H1 (cell line): ENCODE results near the gene CDC45. TPM values are rescaled to one million over a fixed set of nuclear protein-coding genes. Genes with fewer than 3 reads are reported as not detected.

Experiments used
- CTCF ChIA-PET: fragments of 300-600 bp; sonication (Branson Sonifier 250); formaldehyde crosslinking; loops from one replicate; lab custom pipeline; 2021; ENCODE audit not compliant: partially characterized antibody; lab: Charles Lee
- POLR2A ChIA-PET: fragments of 300-600 bp; sonication (Branson Sonifier 250); formaldehyde crosslinking; loops from one replicate; lab custom pipeline; 2021; ENCODE audit warnings: inconsistent platforms; ENCODE audit not compliant: partially characterized antibody; lab: Charles Lee
- DNase-seq, 2 experiments: peaks; one replicate each; pipeline versions ENCODE4 v3.0.0 to v3.0.0-alpha.2; 2010 to 2022; ENCODE audit warnings: low spot score in 2 of 2, low read depth in 1 of 2, mixed read lengths in 1 of 2
- FAIRE-seq: peaks from 2 replicates; lab custom pipeline; 2011; peaks lifted over from hg19 to GRCh38; lab: Jason Lieb, UNC
- H2AFZ ChIP-seq: 2 replicates; pipeline ENCODE4 v1.8.1; 2012; ENCODE audit warnings: low read length, inconsistent platforms
- H2AK5ac ChIP-seq: 2 replicates; pipeline ENCODE4 v1.6.1; 2013; ENCODE audit warnings: low read depth, low read length
- H2BK120ac ChIP-seq: replicated peaks from 2 replicates; pipeline ENCODE3; 2013; ENCODE audit warnings: low read depth, low read length, inconsistent platforms
- H2BK12ac ChIP-seq: 2 replicates; pipeline ENCODE4 v1.6.1; 2013; ENCODE audit warnings: low read depth, low read length
- H2BK15ac ChIP-seq: 2 replicates; pipeline ENCODE4 v1.6.1; 2013; ENCODE audit warnings: low read length
- H2BK20ac ChIP-seq: 2 replicates; pipeline ENCODE4 v1.6.1; 2013; ENCODE audit warnings: low read length
- H2BK5ac ChIP-seq: 2 replicates; pipeline ENCODE4 v1.6.1; 2013; ENCODE audit warnings: low read depth, low read length
- H3K14ac ChIP-seq: 2 replicates; pipeline ENCODE4 v1.6.1; 2013; ENCODE audit warnings: inconsistent platforms; ENCODE audit not compliant: insufficient read length
- H3K18ac ChIP-seq: 2 replicates; pipeline ENCODE4 v1.6.1; 2013; ENCODE audit warnings: low read length; ENCODE audit errors: extremely low read depth
- H3K23ac ChIP-seq: 2 replicates; pipeline ENCODE4 v1.6.1; 2013; ENCODE audit warnings: inconsistent platforms; ENCODE audit not compliant: insufficient read length
- H3K23me2 ChIP-seq: 2 replicates; pipeline ENCODE4 v1.6.1; 2013; ENCODE audit warnings: low read depth, low read length
- H3K27ac ChIP-seq: 2 replicates; pipeline ENCODE4 v1.6.1; 2011; ENCODE audit warnings: low read depth, low read length, inconsistent platforms
- H3K27me3 ChIP-seq, 4 experiments: replicated peaks in 1 of 4; 1 replicate in 1 of 4; 2 replicates in 3 of 4; pipeline versions ENCODE4 v1.6.1 to v1.8.1; 2011 to 2013; ENCODE audit warnings: low read length in 3 of 4, mild to moderate bottlenecking in 3 of 4, inconsistent platforms in 2 of 4, mixed read lengths in 2 of 4, moderate library complexity in 1 of 4; ENCODE audit not compliant: control insufficient read depth in 3 of 4, insufficient read depth in 3 of 4; ENCODE audit errors: extremely low read depth in 1 of 4
- H3K36me3 ChIP-seq, 4 experiments: 2 replicates each; pipeline versions ENCODE4 v1.6.1 to v1.8.1; 2011 to 2013; ENCODE audit warnings: mild to moderate bottlenecking in 4 of 4, low read length in 3 of 4, moderate library complexity in 2 of 4, control low read depth in 1 of 4, inconsistent platforms in 1 of 4; ENCODE audit not compliant: insufficient read depth in 4 of 4, control insufficient read depth in 2 of 4
- H3K4ac ChIP-seq: replicated peaks from 2 replicates; pipeline ENCODE3; 2013; ENCODE audit warnings: low read length, low read depth, mixed read lengths, inconsistent platforms; ENCODE audit not compliant: insufficient read length
- H3K4me1 ChIP-seq, 4 experiments: replicated peaks in 1 of 4; 1 replicate in 1 of 4; 2 replicates in 3 of 4; pipeline versions ENCODE4 v1.6.1 to v1.8.1; 2011 to 2013; ENCODE audit warnings: low read length in 3 of 4, inconsistent platforms in 2 of 4, mixed read lengths in 1 of 4; ENCODE audit not compliant: insufficient read depth in 4 of 4, control insufficient read depth in 3 of 4
- H3K4me2 ChIP-seq, 2 experiments: 2 replicates each; pipeline versions ENCODE4 v1.6.1 to v1.8.1; 2011 to 2013; ENCODE audit warnings: low read depth in 2 of 2, low read length in 2 of 2, control low read depth in 1 of 2, inconsistent platforms in 1 of 2, mild to moderate bottlenecking in 1 of 2; ENCODE audit not compliant: insufficient read depth in 1 of 2
- H3K4me3 ChIP-seq, 4 experiments: fragments of 200-600, 300-600 bp in 1 of 4; sonication (generic), shearing (Covaris generic), sonication (Bioruptor Twin) in 1 of 4; 2 replicates each; pipeline versions ENCODE4 v1.5.1 to v1.8.1; 2011 to 2016; ENCODE audit warnings: low read length in 4 of 4, low read depth in 3 of 4, control low read depth in 2 of 4, inconsistent platforms in 2 of 4, mild to moderate bottlenecking in 2 of 4, mixed read lengths in 1 of 4, moderate library complexity in 1 of 4; ENCODE audit not compliant: insufficient read depth in 2 of 4; ENCODE audit errors: extremely low read depth in 1 of 4
- H3K56ac ChIP-seq: replicated peaks from 2 replicates; pipeline ENCODE3; 2013; ENCODE audit warnings: low read depth, mild to moderate bottlenecking, mixed read lengths, low read length, inconsistent platforms; ENCODE audit not compliant: insufficient read length
- H3K79me1 ChIP-seq: 2 replicates; pipeline ENCODE4 v1.6.1; 2013; ENCODE audit warnings: low read depth, low read length, control low read depth
- H3K79me2 ChIP-seq, 2 experiments: 2 replicates each; pipeline versions ENCODE4 v1.6.1 to v1.8.1; 2012 to 2013; ENCODE audit warnings: low read length in 2 of 2, mild to moderate bottlenecking in 2 of 2, inconsistent platforms in 1 of 2; ENCODE audit not compliant: insufficient read depth in 2 of 2, control insufficient read depth in 1 of 2
- H3K9ac ChIP-seq, 4 experiments: replicated peaks in 1 of 4; 1 replicate in 1 of 4; 2 replicates in 3 of 4; pipeline versions ENCODE4 v1.6.1 to v1.8.1; 2011 to 2013; ENCODE audit warnings: low read depth in 3 of 4, low read length in 3 of 4, control low read depth in 2 of 4, mild to moderate bottlenecking in 2 of 4, moderate library complexity in 2 of 4, inconsistent platforms in 1 of 4; ENCODE audit errors: extremely low read depth in 1 of 4
- H3K9me3 ChIP-seq, 2 experiments: 2 replicates each; pipeline versions ENCODE4 v1.6.1 to v1.8.1; 2012 to 2013; ENCODE audit warnings: mild to moderate bottlenecking in 2 of 2, moderate library complexity in 2 of 2, control low read depth in 1 of 2, inconsistent platforms in 1 of 2, low read depth in 1 of 2, low read length in 1 of 2, mixed read lengths in 1 of 2; ENCODE audit not compliant: insufficient read depth in 2 of 2
- H4K20me1 ChIP-seq, 2 experiments: replicated peaks in 1 of 2; 2 replicates each; pipeline versions ENCODE3 to v1.8.1; 2011 to 2013; ENCODE audit warnings: inconsistent platforms in 2 of 2, low read length in 2 of 2, mild to moderate bottlenecking in 1 of 2; ENCODE audit not compliant: insufficient read depth in 2 of 2, control insufficient read depth in 1 of 2
- H4K5ac ChIP-seq: 2 replicates; pipeline ENCODE4 v1.6.1; 2013; ENCODE audit warnings: low read length, low read depth, mixed read lengths, inconsistent platforms; ENCODE audit not compliant: insufficient read length
- H4K8ac ChIP-seq: 2 replicates; pipeline ENCODE4 v1.8.0; 2013; ENCODE audit warnings: mild to moderate bottlenecking, moderate library complexity, low read length, inconsistent platforms; ENCODE audit not compliant: insufficient read depth; ENCODE audit errors: extremely low read depth
- H4K91ac ChIP-seq: replicated peaks from 2 replicates; pipeline ENCODE3; 2013; ENCODE audit warnings: low read length, mixed read lengths, inconsistent platforms; ENCODE audit not compliant: insufficient read length
- CEBPB ChIP-seq: IDR thresholded peaks from 2 replicates; pipeline ENCODE4 v1.6.1; 2012; ENCODE audit warnings: low read depth, low read length
- CHD2 ChIP-seq: IDR thresholded peaks from 2 replicates; pipeline ENCODE4 v1.6.1; 2012; ENCODE audit warnings: low read length, improper control_type of control experiment
- GABPA ChIP-seq: IDR thresholded peaks from 2 replicates; pipeline ENCODE4 v1.6.1; 2011; ENCODE audit warnings: mild to moderate bottlenecking, low read length, moderate library complexity, borderline replicate concordance; ENCODE audit not compliant: insufficient read depth
- GTF2F1 ChIP-seq: IDR thresholded peaks from 2 replicates; pipeline ENCODE4 v1.6.1; 2012; ENCODE audit warnings: low read depth, low read length, improper control_type of control experiment, borderline replicate concordance
- KDM4A ChIP-seq: IDR thresholded peaks from one replicate; pipeline ENCODE4 v1.7.1; 2012; ENCODE audit warnings: low read depth, mild to moderate bottlenecking, moderate library complexity, low read length, inconsistent platforms; ENCODE audit not compliant: severe bottlenecking
- RBBP5 ChIP-seq: IDR thresholded peaks from 2 replicates; pipeline ENCODE4 v1.7.1; 2012; ENCODE audit warnings: low read depth, mild to moderate bottlenecking, inconsistent platforms, low read length, moderate library complexity, borderline replicate concordance
- YY1 ChIP-seq: IDR thresholded peaks from 2 replicates; pipeline ENCODE4 v1.6.1; 2011; ENCODE audit warnings: low read depth, mild to moderate bottlenecking, low read length
- ZNF274 ChIP-seq: IDR thresholded peaks from 2 replicates; pipeline ENCODE4 v1.7.0; 2012; ENCODE audit warnings: low read length, borderline replicate concordance; ENCODE audit errors: extremely low read depth
- WGBS, 2 experiments: shearing (Covaris generic) in 1 of 2; methylation state at CpG; one replicate each; pipeline versions ENCODE4 v1.1.6 to v1.1.7; 2013 to 2015; ENCODE audit warnings: low lambda C conversion rate in 2 of 2, mixed read lengths in 2 of 2, inconsistent platforms in 1 of 2, low coverage in 1 of 2, missing lambda C conversion rate in 1 of 2; ENCODE audit not compliant: insufficient replicate concordance in 2 of 2, insufficient coverage in 1 of 2, insufficient read length in 1 of 2; ENCODE audit errors: extremely low coverage in 1 of 2, missing lambda C conversion rate in 1 of 2; 5-methylcytosine and 5-hydroxymethylcytosine counted together
- polyA plus RNA-seq, 7 experiments: library from polyadenylated mRNA; depleted of rRNA in 3 of 7; stranded (reverse) in 5 of 7; unstranded in 2 of 7; fragments of >200 nt in 5 of 7; fragments of 200-250 nt in 2 of 7; gene quantifications; 1 replicate in 5 of 7; 2 replicates in 1 of 7; 4 replicates in 1 of 7; pipeline versions ENCODE4 v1.2.1 to v1.2.3, GENCODE V29; 2011 to 2013; ENCODE audit warnings: missing spikeins in 2 of 7, mixed read lengths in 2 of 7
- total RNA-seq: library from RNA; stranded (reverse); fragmentation: NEBNext Ultra II Directional; extraction: Animal tissue kit (Norgen Biotek cat#: 25700); gene quantifications from 2 replicates; pipeline ENCODE4 v1.2.1, GENCODE V29; 2021
- TF ChIP-seq, protein P1 (sequence below): IDR thresholded peaks from 2 replicates; pipeline ENCODE4 v1.6.1; 2012; ENCODE audit warnings: low read length, inconsistent platforms

CDC45 gene
- total and polyA plus RNA-seq, 2 of the 8 experiments (the other 6 are each of a cell fraction or from before 2014, with no cell fraction given), result 31.9 to 37.7 TPM

DNA sequence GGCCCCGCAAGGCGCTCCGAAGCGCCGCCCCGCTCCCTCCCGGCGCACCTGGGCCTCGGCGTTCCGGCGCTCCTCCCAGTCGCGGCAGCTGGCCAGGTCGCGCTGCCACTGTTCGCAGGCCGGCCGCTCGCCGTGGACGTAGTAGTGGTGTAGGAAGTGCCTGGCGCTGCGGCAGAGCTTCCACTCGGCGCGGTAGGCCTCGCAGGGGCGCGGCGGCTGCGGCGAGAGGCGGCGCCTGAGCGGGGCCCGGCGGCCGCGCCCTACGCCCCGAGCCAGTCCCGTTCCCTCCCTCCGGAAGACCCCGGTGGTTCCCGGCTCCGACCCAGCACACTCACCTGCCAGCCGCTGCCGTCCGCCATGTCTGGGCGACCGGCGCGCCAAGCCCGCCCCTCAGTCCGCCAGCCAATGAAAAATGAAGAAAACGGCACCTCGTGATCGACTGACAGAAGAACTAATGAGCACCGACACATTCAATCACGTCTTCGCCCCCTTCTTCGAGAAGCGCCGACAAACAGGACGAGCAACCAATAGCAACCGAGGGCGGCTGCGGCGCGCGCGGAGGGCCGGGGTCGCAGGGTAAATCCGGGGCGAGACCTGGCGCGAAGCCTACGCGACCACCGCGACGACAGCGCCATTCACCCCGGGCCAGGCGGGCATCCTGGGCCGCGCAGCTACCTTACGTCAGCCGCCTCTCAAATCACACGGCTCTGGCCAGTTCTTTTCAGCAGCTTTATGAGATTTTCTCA, 32.2 kb upstream of the CDC45 start, which contains the start of gene C22orf39:
Gene C22orf39 (minus strand): TSS at position 382 of the 746 bp plus-strand sequence. CDS start 23 bp downstream, at position 359.
- POLR2A ChIA-PET, result interaction anchor here (0.9 to 6.7 kb wide), 20 partner anchors 8 to 325 kb away, joined by 3 to 127 read pairs (median 4); partner anchors contain the start of genes CDC45, CLTCL1, DGCR2 and HIRA
- CTCF ChIA-PET, result interaction anchor here (0.6 to 1.8 kb wide), 3 partner anchors 27 to 182 kb away, joined by 3 to 4 read pairs (median 3); no protein-coding TSS in a partner anchor
- 1% methylated on average over 65 of the region's 92 CpGs; no CpG with 5 or more reads in 1 of the 2 experiments for WGBS, 2 experiments
- TF ChIP-seq, protein P1, sequence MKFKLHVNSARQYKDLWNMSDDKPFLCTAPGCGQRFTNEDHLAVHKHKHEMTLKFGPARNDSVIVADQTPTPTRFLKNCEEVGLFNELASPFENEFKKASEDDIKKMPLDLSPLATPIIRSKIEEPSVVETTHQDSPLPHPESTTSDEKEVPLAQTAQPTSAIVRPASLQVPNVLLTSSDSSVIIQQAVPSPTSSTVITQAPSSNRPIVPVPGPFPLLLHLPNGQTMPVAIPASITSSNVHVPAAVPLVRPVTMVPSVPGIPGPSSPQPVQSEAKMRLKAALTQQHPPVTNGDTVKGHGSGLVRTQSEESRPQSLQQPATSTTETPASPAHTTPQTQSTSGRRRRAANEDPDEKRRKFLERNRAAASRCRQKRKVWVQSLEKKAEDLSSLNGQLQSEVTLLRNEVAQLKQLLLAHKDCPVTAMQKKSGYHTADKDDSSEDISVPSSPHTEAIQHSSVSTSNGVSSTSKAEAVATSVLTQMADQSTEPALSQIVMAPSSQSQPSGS, result 0 out of 2 replicates have a peak, but pooled peaks have one; percentile 31
- peak; percentile 72 for TF ChIP-seq KDM4A
- TF ChIP-seq ZNF274, result no peak
- TF ChIP-seq GABPA, result no peak
- peak; percentile 88 for TF ChIP-seq CHD2
- peak; percentile 66; the same call in 1 of the 2 replicates for TF ChIP-seq RBBP5
- peak; percentile 92 for TF ChIP-seq YY1
- TF ChIP-seq CEBPB, result no peak
- TF ChIP-seq GTF2F1, result 0 out of 2 replicates have a peak, but pooled peaks have one; percentile 23

More for the DNA sequence above, 32.2 kb upstream of the CDC45 start, which contains the start of gene C22orf39:
- Histone ChIP-seq H3K79me2 (peaks cover 3 to 32% of the 10 kb centered on the region in 2 experiments; a peak in 3 of 4 replicates), H2BK12ac (peak within 1 kb of the TSS; percentile 82; the same call in 1 of the 2 replicates), H3K36me3 (peaks cover 6 to 18% (median 12%) of the 10 kb centered on the region in 4 experiments; a peak in 7 of 8 replicates), H3K9ac (peak within 1 kb of the TSS; percentile 88 to 99 (median 96)), H3K23ac (no peak within 1 kb of the TSS), H3K4me2 (peak within 1 kb of the TSS; percentile 85 to 99), H4K20me1 (peaks cover 18 to 34% of the 10 kb centered on the region in 2 experiments), H4K91ac (peak within 1 kb of the TSS; percentile 63), H2AFZ (peak within 1 kb of the TSS; percentile 98), H3K4me3 (peak within 1 kb of the TSS; percentile 81 to 96 (median 92)), H2BK5ac (peak within 1 kb of the TSS; percentile 90), H3K23me2 (peaks cover 7% of the 10 kb centered on the region; the same call in 1 of the 2 replicates), H3K27ac (peak within 1 kb of the TSS; percentile 90), H2AK5ac (peak within 1 kb of the TSS; percentile 20; the same call in 1 of the 2 replicates), H2BK15ac (peak within 1 kb of the TSS; percentile 32), H3K4ac (peak within 1 kb of the TSS; percentile 96), H3K79me1 (peaks cover 7% of the 10 kb centered on the region; the same call in 1 of the 2 replicates), H4K8ac (peak within 1 kb of the TSS; percentile 94; the same call in 1 of the 2 replicates), H3K56ac (peak within 1 kb of the TSS; percentile 83), H2BK20ac (no peak within 1 kb of the TSS), H3K18ac (peak within 1 kb of the TSS; percentile 76), H4K5ac (peak within 1 kb of the TSS; percentile 65), H3K9me3 (no peaks in the 10 kb centered on the region), H3K4me1 (peaks cover 0 to 8% (median 3%) of the 10 kb centered on the region in 4 experiments; a peak in 2 of 7 replicates), H2BK120ac (peak within 1 kb of the TSS; percentile 76), H3K27me3 (no peaks in the 10 kb centered on the region; a peak in 2 of 7 replicates), H3K14ac (peak within 1 kb of the TSS; percentile 99)
- DNase-seq (peak; percentile 79 to 92), FAIRE-seq (no peak)
